ENCODE data around the gene RDH5. TPM values are rescaled to one million over a fixed set of nuclear protein-coding genes. Genes with fewer than 3 reads are reported as not detected.
A peak's percentile ranks its signal among the peaks of the same experiment; 100 is the strongest.

RDH5 gene
- total RNA-seq, 1 donor, result 32.2 TPM

DNA sequence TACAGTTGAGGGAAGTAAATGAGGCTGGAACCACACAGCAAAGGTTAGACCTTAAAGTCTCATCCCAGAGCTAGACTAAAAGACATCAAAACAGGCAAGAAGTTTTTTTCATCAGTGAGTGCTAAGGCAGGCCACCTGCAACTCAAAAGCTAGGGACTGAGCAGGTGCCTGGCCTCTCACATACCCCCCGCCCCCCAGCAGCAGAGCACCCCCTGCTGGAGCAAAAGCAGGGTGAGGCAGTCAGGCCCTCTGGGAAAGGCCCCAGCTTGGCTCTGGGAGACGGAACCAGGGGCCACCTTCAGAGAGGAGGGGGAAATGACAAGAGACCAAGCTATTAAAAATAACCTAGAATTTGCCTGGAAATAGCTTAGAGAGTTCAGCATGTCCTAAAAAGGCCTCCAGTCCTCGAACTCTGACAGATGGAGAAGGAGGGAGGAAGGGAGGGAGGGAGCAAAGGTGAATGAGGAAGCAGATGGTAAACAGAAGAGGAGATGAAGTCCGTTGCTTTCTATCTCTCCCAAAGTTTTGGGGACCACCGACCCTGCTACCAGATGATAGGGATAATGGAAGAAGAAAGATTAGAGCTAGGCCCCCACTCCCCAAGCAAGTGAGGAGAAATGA, 14.3 kb upstream of the RDH5 start:
- H3K36me3 ChIP-seq (ENCODE audit: insufficient read depth, low read length), result peaks cover 9% of the 10 kb centered on the region
- peaks cover 44% of the 10 kb centered on the region for H4K20me1 ChIP-seq (ENCODE audit: insufficient read depth, low read length)
- no peaks in the 10 kb centered on the region for H3K9me3 ChIP-seq (ENCODE audit: low read depth, low read length)
- peak overlapping the region; percentile 73 for H3K4me3 ChIP-seq (ENCODE audit: insufficient read depth, low read length)
- H2AFZ ChIP-seq (ENCODE audit: low read length), result no peak overlapping the region
- H3K79me2 ChIP-seq (ENCODE audit: insufficient read depth, low read length), result peaks cover 59% of the 10 kb centered on the region
- TF ChIP-seq CTCF (IDR thresholded peaks at IDR 0.05; ENCODE audit: extremely low read depth, low read depth, low read length), result peak; percentile 51
- peaks cover 55% of the 10 kb centered on the region for H3K4me1 ChIP-seq (ENCODE audit: insufficient read depth, low read length)
- H3K4me2 ChIP-seq (ENCODE audit: insufficient read depth, low read length), result peak overlapping the region; percentile 76
- DNase-seq (ENCODE audit: insufficient read length, low spot score, missing footprints), result peak; percentile 60
- no peaks in the 10 kb centered on the region for H3K27me3 ChIP-seq (ENCODE audit: insufficient read depth, low read length)
- H3K27ac ChIP-seq (ENCODE audit: low read depth, low read length), result peak overlapping the region; percentile 66

GRCh38 chr12:55706568-55707218, 13.5 kb upstream of the RDH5 start:
- peak overlapping the region; percentile 66 for H3K27ac ChIP-seq (ENCODE audit: low read depth, low read length)
- H3K4me2 ChIP-seq (ENCODE audit: insufficient read depth, low read length), result peak overlapping the region; percentile 76
- H3K9me3 ChIP-seq (ENCODE audit: low read depth, low read length), result no peaks in the 10 kb centered on the region
- peak; percentile 67 for DNase-seq (ENCODE audit: insufficient read length, low spot score, missing footprints)
- peaks cover 37% of the 10 kb centered on the region for H4K20me1 ChIP-seq (ENCODE audit: insufficient read depth, low read length)
- no peak overlapping the region for H2AFZ ChIP-seq (ENCODE audit: low read length)
- peaks cover 53% of the 10 kb centered on the region for H3K79me2 ChIP-seq (ENCODE audit: insufficient read depth, low read length)
- H3K27me3 ChIP-seq (ENCODE audit: insufficient read depth, low read length), result no peaks in the 10 kb centered on the region
- peaks cover 54% of the 10 kb centered on the region for H3K4me1 ChIP-seq (ENCODE audit: insufficient read depth, low read length)
- peaks cover 3% of the 10 kb centered on the region for H3K36me3 ChIP-seq (ENCODE audit: insufficient read depth, low read length)
- H3K4me3 ChIP-seq (ENCODE audit: insufficient read depth, low read length), result peak overlapping the region; percentile 73
- no peak for TF ChIP-seq CTCF (IDR thresholded peaks at IDR 0.05; ENCODE audit: extremely low read depth, low read depth, low read length)

GRCh38 chr12:55707219-55707671, 12.9 kb upstream of the RDH5 start:
- Histone ChIP-seq H3K4me2 (ENCODE audit: insufficient read depth, low read length) (peak overlapping the region; percentile 76), H3K9me3 (ENCODE audit: low read depth, low read length) (no peaks in the 10 kb centered on the region), H3K79me2 (ENCODE audit: insufficient read depth, low read length) (peaks cover 52% of the 10 kb centered on the region), H4K20me1 (ENCODE audit: insufficient read depth, low read length) (peaks cover 37% of the 10 kb centered on the region), H2AFZ (ENCODE audit: low read length) (peak overlapping the region; percentile 0), H3K36me3 (ENCODE audit: insufficient read depth, low read length) (peaks cover 3% of the 10 kb centered on the region), H3K27ac (ENCODE audit: low read depth, low read length) (peak overlapping the region; percentile 21), H3K4me3 (ENCODE audit: insufficient read depth, low read length) (peak overlapping the region; percentile 73), H3K4me1 (ENCODE audit: insufficient read depth, low read length) (peaks cover 59% of the 10 kb centered on the region), H3K27me3 (ENCODE audit: insufficient read depth, low read length) (no peaks in the 10 kb centered on the region)
- DNase-seq (ENCODE audit: insufficient read length, low spot score, missing footprints), result peak; percentile 88
- TF ChIP-seq CTCF (IDR thresholded peaks at IDR 0.05; ENCODE audit: extremely low read depth, low read depth, low read length), result no peak
